ENCODE results near the gene GPR143. TPM values are rescaled to one million over a fixed set of nuclear protein-coding genes. Genes with fewer than 3 reads are reported as not detected.

The GPR143 gene
- total and polyA plus RNA-seq, 10 of the 15 experiments (the other 5 are each of a cell fraction or from before 2014, with no cell fraction given): 0.05 to 0.31 (median 0.15) TPM; not detected in 5

DNA sequence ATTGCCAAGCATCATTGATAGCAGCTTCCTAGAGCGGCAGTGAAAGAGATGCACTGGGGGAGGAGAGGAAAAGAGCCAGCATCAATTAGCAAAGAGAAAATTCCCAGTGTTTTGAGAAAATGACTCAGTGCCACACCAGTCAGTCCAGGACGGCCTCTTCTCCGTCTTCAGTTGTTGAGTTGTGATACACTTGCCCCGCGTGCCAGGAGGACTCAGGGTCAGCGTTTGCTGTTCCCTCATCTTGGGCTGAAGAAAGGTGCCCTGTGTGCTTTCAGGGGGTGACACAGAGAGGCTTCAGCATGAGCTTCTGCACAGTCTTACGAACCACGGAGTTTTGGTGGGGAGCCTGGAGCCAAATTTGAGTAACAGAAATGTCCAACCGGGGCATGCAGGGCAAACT lies 82.3 kb downstream of the GPR143 start (continued):
- TF ChIP-seq, protein P1, sequence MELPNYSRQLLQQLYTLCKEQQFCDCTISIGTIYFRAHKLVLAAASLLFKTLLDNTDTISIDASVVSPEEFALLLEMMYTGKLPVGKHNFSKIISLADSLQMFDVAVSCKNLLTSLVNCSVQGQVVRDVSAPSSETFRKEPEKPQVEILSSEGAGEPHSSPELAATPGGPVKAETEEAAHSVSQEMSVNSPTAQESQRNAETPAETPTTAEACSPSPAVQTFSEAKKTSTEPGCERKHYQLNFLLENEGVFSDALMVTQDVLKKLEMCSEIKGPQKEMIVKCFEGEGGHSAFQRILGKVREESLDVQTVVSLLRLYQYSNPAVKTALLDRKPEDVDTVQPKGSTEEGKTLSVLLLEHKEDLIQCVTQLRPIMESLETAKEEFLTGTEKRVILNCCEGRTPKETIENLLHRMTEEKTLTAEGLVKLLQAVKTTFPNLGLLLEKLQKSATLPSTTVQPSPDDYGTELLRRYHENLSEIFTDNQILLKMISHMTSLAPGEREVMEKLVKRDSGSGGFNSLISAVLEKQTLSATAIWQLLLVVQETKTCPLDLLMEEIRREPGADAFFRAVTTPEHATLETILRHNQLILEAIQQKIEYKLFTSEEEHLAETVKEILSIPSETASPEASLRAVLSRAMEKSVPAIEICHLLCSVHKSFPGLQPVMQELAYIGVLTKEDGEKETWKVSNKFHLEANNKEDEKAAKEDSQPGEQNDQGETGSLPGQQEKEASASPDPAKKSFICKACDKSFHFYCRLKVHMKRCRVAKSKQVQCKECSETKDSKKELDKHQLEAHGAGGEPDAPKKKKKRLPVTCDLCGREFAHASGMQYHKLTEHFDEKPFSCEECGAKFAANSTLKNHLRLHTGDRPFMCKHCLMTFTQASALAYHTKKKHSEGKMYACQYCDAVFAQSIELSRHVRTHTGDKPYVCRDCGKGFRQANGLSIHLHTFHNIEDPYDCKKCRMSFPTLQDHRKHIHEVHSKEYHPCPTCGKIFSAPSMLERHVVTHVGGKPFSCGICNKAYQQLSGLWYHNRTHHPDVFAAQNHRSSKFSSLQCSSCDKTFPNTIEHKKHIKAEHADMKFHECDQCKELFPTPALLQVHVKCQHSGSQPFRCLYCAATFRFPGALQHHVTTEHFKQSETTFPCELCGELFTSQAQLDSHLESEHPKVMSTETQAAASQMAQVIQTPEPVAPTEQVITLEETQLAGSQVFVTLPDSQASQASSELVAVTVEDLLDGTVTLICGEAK (IDR thresholded peaks at IDR 0.05; ENCODE audit: borderline replicate concordance): no peak
- TF ChIP-seq BRCA1 (IDR thresholded peaks at IDR 0.05; ENCODE audit: low read depth, low read length) (no peak), CBFB (IDR thresholded peaks at IDR 0.05; ENCODE audit: low read depth) (no peak), SREBF2 (IDR thresholded peaks at IDR 0.05; ENCODE audit: low read length) (no peak), NR2F1 (conservative IDR thresholded peaks at IDR 0.05) (no peak), HDAC6 (IDR thresholded peaks at IDR 0.05; ENCODE audit: unreplicated experiment) (no peak)
- TF ChIP-seq, protein P2, sequence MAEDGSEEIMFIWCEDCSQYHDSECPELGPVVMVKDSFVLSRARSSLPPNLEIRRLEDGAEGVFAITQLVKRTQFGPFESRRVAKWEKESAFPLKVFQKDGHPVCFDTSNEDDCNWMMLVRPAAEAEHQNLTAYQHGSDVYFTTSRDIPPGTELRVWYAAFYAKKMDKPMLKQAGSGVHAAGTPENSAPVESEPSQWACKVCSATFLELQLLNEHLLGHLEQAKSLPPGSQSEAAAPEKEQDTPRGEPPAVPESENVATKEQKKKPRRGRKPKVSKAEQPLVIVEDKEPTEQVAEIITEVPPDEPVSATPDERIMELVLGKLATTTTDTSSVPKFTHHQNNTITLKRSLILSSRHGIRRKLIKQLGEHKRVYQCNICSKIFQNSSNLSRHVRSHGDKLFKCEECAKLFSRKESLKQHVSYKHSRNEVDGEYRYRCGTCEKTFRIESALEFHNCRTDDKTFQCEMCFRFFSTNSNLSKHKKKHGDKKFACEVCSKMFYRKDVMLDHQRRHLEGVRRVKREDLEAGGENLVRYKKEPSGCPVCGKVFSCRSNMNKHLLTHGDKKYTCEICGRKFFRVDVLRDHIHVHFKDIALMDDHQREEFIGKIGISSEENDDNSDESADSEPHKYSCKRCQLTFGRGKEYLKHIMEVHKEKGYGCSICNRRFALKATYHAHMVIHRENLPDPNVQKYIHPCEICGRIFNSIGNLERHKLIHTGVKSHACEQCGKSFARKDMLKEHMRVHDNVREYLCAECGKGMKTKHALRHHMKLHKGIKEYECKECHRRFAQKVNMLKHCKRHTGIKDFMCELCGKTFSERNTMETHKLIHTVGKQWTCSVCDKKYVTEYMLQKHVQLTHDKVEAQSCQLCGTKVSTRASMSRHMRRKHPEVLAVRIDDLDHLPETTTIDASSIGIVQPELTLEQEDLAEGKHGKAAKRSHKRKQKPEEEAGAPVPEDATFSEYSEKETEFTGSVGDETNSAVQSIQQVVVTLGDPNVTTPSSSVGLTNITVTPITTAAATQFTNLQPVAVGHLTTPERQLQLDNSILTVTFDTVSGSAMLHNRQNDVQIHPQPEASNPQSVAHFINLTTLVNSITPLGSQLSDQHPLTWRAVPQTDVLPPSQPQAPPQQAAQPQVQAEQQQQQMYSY (CRISPR knock-in tag; IDR thresholded peaks at IDR 0.05): no peak
- TF ChIP-seq, protein P3, sequence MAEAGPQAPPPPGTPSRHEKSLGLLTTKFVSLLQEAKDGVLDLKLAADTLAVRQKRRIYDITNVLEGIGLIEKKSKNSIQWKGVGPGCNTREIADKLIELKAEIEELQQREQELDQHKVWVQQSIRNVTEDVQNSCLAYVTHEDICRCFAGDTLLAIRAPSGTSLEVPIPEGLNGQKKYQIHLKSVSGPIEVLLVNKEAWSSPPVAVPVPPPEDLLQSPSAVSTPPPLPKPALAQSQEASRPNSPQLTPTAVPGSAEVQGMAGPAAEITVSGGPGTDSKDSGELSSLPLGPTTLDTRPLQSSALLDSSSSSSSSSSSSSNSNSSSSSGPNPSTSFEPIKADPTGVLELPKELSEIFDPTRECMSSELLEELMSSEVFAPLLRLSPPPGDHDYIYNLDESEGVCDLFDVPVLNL (IDR thresholded peaks at IDR 0.05; ENCODE audit: low read depth, low read length): no peak

Measured in GM12878 (cell line).